Duodenal mucosa (tissue), 2 donors: ENCODE results near the gene TMEM247.

Experiments
- H3K27ac ChIP-seq: one replicate; pipeline ENCODE4 v1.7.0; 2013; ENCODE audit warnings: low read depth, low read length
- H3K27me3 ChIP-seq, 2 donors: one replicate each; pipeline ENCODE4 v1.7.0; 2013; ENCODE audit warnings: low read length in 2 of 2, control low read depth in 1 of 2; ENCODE audit not compliant: insufficient read depth in 2 of 2, control insufficient read depth in 1 of 2
- H3K36me3 ChIP-seq, 2 donors: one replicate each; pipeline ENCODE4 v1.7.0; 2013; ENCODE audit warnings: low read length in 2 of 2, control low read depth in 1 of 2; ENCODE audit not compliant: insufficient read depth in 2 of 2, control insufficient read depth in 1 of 2
- H3K4me1 ChIP-seq, 2 donors: one replicate each; pipeline ENCODE4 v1.7.0; 2013; ENCODE audit warnings: low read length in 2 of 2, control low read depth in 1 of 2; ENCODE audit not compliant: insufficient read depth in 2 of 2, control insufficient read depth in 1 of 2
- H3K4me3 ChIP-seq, 2 donors: one replicate each; pipeline ENCODE4 v1.7.0; 2013; ENCODE audit warnings: low read length in 2 of 2, low read depth in 1 of 2
- H3K9ac ChIP-seq, 2 donors: one replicate each; pipeline ENCODE4 v1.7.0; 2013; ENCODE audit warnings: low read length in 2 of 2, low read depth in 1 of 2
- H3K9me3 ChIP-seq, 2 donors: one replicate each; pipeline ENCODE4 v1.7.0; 2013; ENCODE audit warnings: low read length in 2 of 2, control low read depth in 1 of 2; ENCODE audit not compliant: control insufficient read depth in 1 of 2

TMEM247 gene

DNA sequence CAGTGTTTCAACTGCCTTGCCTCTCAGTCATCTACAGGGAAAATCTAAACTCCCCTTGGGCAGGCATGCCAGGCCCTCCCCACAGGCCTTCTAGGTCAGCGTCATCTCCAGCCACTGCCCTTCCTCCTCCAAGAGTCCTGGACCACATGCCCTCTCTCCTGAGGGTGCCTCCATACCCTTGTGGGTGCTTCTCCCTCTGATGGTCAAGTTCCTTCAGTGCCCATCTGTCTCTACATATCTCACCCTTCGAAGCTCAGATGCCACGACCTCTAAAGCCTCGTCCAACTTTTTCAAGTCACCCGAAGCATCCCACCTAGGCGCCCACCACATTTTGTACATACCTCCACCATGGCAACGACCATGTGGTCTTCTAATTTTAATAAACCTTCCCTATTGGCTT is 22.6 kb upstream of the TMEM247 start:
- H3K9me3 ChIP-seq: no peaks in the 10 kb centered on the region
- peaks cover 12 to 14% of the 10 kb centered on the region in 2 donors for H3K4me1 ChIP-seq
- no peaks in the 10 kb centered on the region for H3K36me3 ChIP-seq
- no peak overlapping the region for H3K4me3 ChIP-seq
- no peak overlapping the region for H3K27ac ChIP-seq
- H3K27me3 ChIP-seq: no peaks in the 10 kb centered on the region
- H3K9ac ChIP-seq: no peak overlapping the region

DNA sequence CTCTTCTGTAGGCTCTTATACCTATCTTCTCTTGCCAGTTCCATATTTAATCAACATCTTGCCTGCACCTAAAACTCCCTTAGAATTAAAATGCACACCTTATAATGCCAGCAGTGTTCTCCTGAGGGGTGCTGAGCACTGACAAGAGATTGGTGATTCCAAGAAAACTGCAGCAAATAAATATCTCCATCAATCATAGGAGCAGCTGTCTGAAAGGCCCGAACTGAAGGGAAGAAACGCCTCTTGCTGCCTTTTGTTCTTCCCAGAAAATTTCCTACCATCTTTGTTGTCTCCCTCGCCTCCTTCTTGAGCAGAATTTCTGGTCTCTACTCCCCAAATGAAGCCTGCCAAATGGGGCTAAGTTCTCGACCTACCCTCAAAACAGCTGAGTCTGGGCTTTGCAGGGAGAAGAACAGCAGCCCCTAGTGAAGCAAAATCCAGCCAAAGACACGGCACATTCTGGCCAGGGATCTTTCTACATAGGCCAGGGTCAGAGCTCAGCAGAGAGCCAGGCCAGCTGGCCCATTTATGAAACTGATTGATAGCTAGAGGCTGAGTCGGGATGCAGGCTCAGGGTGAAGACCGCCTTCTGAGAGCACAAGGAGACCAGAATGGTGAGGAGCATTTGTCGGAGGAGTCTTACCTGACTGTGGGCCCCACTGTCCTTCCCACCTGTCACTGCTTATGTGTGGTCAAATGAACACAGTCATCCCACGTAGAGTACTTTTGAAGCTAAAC is 20.4 kb upstream of the TMEM247 start:
- no peaks in the 10 kb centered on the region for H3K9me3 ChIP-seq
- H3K27me3 ChIP-seq: no peaks in the 10 kb centered on the region
- peaks cover 12 to 14% of the 10 kb centered on the region in 2 donors for H3K4me1 ChIP-seq
- no peak overlapping the region for H3K9ac ChIP-seq
- no peak overlapping the region for H3K27ac ChIP-seq
- no peaks in the 10 kb centered on the region for H3K36me3 ChIP-seq
- no peak overlapping the region for H3K4me3 ChIP-seq

DNA sequence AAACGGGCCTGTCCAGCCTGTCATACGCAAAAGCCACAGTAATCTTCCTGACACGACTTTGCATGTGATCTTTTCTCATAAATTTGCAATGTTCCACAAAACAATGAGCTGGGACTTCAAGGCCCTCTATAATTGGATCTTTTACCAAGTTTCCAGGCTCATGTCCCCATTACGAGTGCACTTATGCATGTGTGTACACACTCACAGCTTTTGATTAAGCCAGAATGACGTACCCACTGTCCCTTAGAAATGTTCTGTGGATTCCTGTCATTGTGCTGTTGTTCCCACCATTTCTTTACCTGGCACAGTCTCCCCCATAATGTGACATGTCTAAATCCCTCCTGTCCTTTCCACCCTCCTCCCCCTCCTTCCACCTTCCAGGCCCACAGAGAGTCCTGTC is 19.7 kb upstream of the TMEM247 start:
- Histone ChIP-seq H3K36me3 (no peaks in the 10 kb centered on the region), H3K9me3 (no peaks in the 10 kb centered on the region), H3K4me1 (peaks cover 12 to 14% of the 10 kb centered on the region in 2 donors), H3K4me3 (no peak overlapping the region), H3K9ac (no peak overlapping the region), H3K27ac (no peak overlapping the region), H3K27me3 (no peaks in the 10 kb centered on the region)

DNA sequence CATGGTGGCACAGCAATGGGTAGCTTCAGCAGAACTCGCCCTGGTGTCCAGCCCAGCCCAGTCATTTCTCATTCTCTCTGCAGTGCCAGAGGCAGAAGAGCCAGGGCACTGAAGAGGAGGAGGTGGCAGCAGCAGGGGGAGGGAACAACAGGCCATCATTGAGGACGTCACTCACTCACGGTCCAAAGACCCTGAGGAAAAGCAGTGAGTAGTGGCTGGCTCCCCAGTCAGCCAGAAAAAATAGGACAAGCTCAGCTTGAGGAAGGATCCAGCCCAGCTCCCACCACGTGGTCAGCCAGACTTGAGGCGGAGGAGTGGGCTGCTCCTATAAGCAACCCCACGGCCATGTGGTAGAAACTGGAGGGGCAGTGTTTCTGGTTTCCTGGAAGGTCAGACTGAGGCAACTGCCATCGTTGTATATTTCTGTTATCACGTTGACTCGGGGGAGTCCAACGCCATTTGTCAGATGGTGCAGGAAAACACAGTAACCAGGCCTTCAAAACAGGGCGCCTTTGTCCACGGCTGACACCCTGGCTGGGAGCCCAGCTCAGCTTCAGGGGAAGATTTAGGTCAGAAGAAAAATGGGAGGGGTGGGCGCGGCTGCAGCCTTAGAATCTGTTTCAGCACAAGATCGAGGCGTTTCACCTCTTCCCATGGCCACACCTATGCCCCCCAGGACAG is 19.0 kb upstream of the TMEM247 start:
- Histone ChIP-seq H3K4me3 (no peak overlapping the region), H3K36me3 (no peaks in the 10 kb centered on the region), H3K4me1 (peaks cover 12 to 14% of the 10 kb centered on the region in 2 donors), H3K9me3 (no peaks in the 10 kb centered on the region), H3K27ac (no peak overlapping the region), H3K27me3 (no peaks in the 10 kb centered on the region), H3K9ac (no peak overlapping the region)

DNA sequence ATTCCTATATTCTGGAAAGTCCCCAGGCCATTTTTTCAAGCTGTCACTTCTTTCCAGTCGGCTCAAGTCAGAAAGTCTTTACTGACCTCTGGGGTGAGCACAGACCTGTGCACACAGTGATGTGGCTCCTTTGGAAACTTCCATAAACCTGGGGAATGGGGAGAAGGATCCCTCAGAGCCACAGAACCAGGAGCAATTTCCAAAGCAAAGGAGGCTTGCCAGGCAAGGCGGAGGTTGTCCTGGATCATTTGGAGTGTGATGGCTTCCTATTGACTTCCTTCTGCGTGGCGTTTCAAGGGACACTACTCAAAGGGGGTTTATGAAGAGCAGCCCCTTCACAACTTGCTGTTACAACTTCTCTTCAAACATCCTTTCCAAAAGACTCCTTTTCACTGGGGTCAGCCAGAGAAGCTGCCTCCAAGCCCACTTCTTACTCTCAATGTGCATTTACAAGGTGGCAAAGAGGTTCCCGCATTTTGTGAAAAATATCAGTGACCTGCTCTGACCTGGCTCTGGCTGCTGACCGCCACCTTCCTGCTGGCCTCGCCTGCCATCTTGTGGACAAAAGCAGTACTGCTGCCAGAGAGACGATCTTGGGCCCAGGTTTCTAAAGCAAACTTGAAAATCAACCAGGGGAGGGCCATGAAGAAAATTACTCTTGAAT is 18.2 kb upstream of the TMEM247 start:
- no peak overlapping the region for H3K9ac ChIP-seq
- no peak overlapping the region for H3K27ac ChIP-seq
- no peaks in the 10 kb centered on the region for H3K36me3 ChIP-seq
- H3K4me1 ChIP-seq: peaks cover 12 to 14% of the 10 kb centered on the region in 2 donors
- H3K9me3 ChIP-seq: no peaks in the 10 kb centered on the region
- no peaks in the 10 kb centered on the region for H3K27me3 ChIP-seq
- no peak overlapping the region for H3K4me3 ChIP-seq

DNA sequence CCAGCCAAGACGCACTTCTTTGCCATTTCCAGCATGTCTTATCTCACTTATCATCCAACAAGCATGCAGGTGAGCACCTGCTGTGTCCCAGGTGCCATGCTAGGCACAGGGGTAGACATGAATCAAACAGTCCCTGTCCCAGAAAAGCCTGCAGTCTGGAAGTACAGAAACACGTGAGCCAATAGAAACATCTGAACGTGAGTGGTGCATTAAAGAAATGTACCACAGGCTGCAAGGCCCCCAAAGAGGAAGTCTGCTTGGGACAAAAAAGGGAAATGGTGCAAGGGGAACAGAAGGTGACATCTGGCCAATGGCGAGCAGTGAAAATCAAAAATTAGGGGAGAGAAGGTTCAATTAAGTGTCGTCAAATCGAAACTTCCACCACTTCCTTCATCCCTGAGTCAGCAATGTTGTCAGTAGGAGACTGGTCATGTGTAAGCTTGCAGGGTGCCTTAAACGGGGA is 17.6 kb upstream of the TMEM247 start:
- Histone ChIP-seq H3K27ac (no peak overlapping the region), H3K36me3 (no peaks in the 10 kb centered on the region), H3K4me3 (no peak overlapping the region), H3K9ac (no peak overlapping the region), H3K9me3 (no peaks in the 10 kb centered on the region), H3K27me3 (no peaks in the 10 kb centered on the region), H3K4me1 (peaks cover 12 to 14% of the 10 kb centered on the region in 2 donors)

DNA sequence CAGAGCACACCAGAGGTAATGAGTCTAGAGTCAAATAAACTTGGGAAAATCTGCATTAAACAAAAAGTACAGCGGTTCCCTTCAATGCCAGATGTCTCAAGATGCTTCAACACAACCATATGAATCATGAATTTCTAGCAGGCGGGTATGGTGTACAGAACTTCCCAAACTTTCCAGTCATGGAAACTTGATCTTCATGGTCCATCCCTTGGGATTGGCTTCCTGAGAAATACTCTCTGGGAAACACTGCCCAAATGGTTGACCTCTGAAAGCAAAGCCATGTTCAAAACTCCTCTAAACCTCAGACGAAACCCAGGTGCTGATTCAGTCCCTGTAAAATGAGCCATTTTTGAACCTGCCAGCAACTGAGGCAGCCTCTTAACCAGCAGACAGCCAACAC is 16.4 kb upstream of the TMEM247 start:
- H3K27ac ChIP-seq: no peak overlapping the region
- no peak overlapping the region for H3K9ac ChIP-seq
- no peaks in the 10 kb centered on the region for H3K27me3 ChIP-seq
- H3K9me3 ChIP-seq: no peaks in the 10 kb centered on the region
- no peaks in the 10 kb centered on the region for H3K36me3 ChIP-seq
- peaks cover 12 to 14% of the 10 kb centered on the region in 2 donors for H3K4me1 ChIP-seq
- no peak overlapping the region for H3K4me3 ChIP-seq

DNA sequence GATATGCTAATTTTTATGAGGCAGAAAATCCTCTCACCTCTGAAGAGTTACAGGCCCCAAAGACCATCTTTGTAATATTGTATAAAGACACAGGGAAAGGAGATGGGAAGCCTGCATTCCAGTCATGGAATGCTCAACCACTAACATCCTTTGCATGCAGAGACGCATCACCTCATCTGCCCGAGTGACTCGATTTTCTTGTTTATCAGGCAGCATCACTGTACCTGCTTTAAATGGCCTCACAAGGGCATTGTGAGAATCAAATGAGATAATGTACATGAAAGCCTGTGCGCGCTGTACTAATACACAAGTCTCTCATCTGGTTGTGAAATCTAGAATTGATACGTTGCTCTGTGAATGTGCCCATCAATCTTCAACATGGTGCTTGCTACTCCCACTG is 10.2 kb upstream of the TMEM247 start:
- H3K4me3 ChIP-seq: no peak overlapping the region
- H3K9me3 ChIP-seq: no peaks in the 10 kb centered on the region
- no peaks in the 10 kb centered on the region for H3K27me3 ChIP-seq
- no peaks in the 10 kb centered on the region for H3K36me3 ChIP-seq
- no peak overlapping the region for H3K27ac ChIP-seq
- H3K9ac ChIP-seq: no peak overlapping the region
- H3K4me1 ChIP-seq: peaks cover 0 to 3% of the 10 kb centered on the region in 2 donors

DNA sequence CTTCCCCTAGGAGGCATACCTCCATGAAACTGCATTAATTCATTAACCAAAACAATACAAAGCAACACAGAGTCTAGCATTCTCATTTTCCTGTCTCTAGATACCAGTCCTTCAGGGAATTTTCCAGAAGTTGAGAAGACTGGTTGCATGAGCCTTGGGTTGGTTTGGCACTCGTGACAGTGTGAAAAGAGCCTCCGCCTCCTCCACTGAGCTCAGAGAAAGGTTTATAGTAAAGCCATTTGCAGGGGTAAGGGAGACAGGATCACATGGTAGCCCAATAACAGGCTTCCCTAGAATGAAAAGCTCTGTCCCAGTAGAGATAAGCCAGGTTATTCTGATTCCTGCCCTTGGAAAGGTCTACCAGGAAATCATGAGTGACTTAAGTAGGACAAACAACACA is 9.7 kb upstream of the TMEM247 start:
- no peaks in the 10 kb centered on the region for H3K9me3 ChIP-seq
- H3K4me1 ChIP-seq: peaks cover 0 to 3% of the 10 kb centered on the region in 2 donors
- H3K36me3 ChIP-seq: no peaks in the 10 kb centered on the region
- no peaks in the 10 kb centered on the region for H3K27me3 ChIP-seq
- H3K27ac ChIP-seq: no peak overlapping the region
- H3K4me3 ChIP-seq: no peak overlapping the region
- H3K9ac ChIP-seq: no peak overlapping the region

DNA sequence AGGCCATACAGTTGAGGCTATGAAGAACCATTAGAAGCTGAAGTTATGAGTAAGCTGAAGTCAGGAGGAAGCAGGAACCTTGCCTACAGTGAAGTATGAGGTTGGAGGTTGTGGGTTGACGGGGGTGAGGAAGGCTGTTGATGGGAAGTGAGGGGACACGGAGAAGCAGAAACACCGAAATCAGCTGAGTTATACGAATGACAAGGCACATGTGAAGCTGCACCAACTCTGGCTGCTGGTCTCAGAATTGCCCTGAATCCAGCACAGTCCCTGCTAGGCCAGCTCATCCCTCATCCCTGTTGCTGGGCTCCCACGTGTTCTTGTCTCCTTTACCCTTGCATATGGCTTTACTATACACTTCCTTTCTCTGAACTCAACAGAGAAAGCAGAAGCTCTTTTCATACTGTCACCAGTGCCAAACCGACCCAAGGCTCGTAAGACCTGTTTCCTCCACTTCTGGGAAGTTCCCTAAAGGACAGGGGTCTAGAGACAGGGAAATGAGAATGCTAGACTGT is 9.2 kb upstream of the TMEM247 start:
- peaks cover 0 to 3% of the 10 kb centered on the region in 2 donors for H3K4me1 ChIP-seq
- no peak overlapping the region for H3K9ac ChIP-seq

More for the DNA sequence above, 9.2 kb upstream of the TMEM247 start:
- Histone ChIP-seq H3K9me3 (no peaks in the 10 kb centered on the region), H3K27ac (no peak overlapping the region), H3K27me3 (no peaks in the 10 kb centered on the region), H3K4me3 (no peak overlapping the region), H3K36me3 (no peaks in the 10 kb centered on the region)
